Measurements from ENCODE around the gene ARID3C. TPM values are rescaled to one million over a fixed set of nuclear protein-coding genes. Genes with fewer than 3 reads are reported as not detected.

ARID3C gene
- total and polyA plus RNA-seq, 2 of the 8 experiments (the other 6 are each of a cell fraction or from before 2014, with no cell fraction given): 0.08 TPM; not detected in 1

DNA sequence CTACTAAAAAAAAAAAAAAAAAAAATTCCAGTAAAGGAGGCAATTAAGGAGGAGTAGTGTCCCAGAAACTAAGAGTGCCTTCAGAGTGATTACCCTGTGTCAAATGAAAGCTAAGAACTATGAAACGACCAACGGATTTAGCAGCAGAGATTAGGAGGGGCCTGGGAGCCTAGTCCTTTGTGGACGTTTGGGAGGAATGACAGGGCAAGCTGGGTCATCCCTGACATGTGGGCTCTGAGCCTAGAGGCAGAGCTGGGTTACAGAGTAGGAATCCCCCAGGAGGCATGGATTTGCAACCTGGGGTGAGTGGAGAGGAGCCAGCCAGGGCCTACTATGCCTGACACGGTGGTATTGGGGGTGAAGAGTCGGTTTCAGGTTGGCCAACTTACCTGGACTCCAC, 4.3 kb upstream of the ARID3C start:
- Histone ChIP-seq H4K5ac (ENCODE audit: insufficient read length, low read depth, low read length) (no peak overlapping the region), H3K23ac (ENCODE audit: insufficient read length) (no peak overlapping the region), H3K27me3 (replicated peaks in 1 of 4; ENCODE audit: control insufficient read depth in 3 of 4, extremely low read depth in 1 of 4, insufficient read depth in 3 of 4, low read length in 3 of 4) (peaks cover 21 to 38% (median 34%) of the 10 kb centered on the region in 4 experiments), H3K9ac (replicated peaks in 1 of 4; ENCODE audit: extremely low read depth in 1 of 4, low read depth in 3 of 4, low read length in 3 of 4) (no peak overlapping the region; a peak in 1 of 7 replicates), H3K18ac (ENCODE audit: extremely low read depth, low read length) (no peak overlapping the region), H2AK5ac (ENCODE audit: low read depth, low read length) (no peak overlapping the region), H4K8ac (ENCODE audit: extremely low read depth, insufficient read depth, low read length) (no peak overlapping the region), H3K56ac (replicated peaks; ENCODE audit: insufficient read length, low read depth, low read length) (no peak overlapping the region), H4K91ac (replicated peaks; ENCODE audit: insufficient read length, low read length) (no peak overlapping the region), H2BK20ac (ENCODE audit: low read length) (no peak overlapping the region), H3K9me3 (ENCODE audit: insufficient read depth in 2 of 2, low read depth in 1 of 2, low read length in 1 of 2) (no peaks in the 10 kb centered on the region), H3K36me3 (ENCODE audit: control insufficient read depth in 2 of 4, insufficient read depth in 4 of 4, low read length in 3 of 4) (peaks cover 0 to 6% (median 2%) of the 10 kb centered on the region in 4 experiments; a peak in 3 of 8 replicates), H2BK120ac (replicated peaks; ENCODE audit: low read depth, low read length) (no peak overlapping the region), H3K23me2 (ENCODE audit: low read depth, low read length) (peaks cover 18% of the 10 kb centered on the region), H3K79me1 (ENCODE audit: low read depth, low read length) (peaks cover 10% of the 10 kb centered on the region), H3K4ac (replicated peaks; ENCODE audit: insufficient read length, low read depth, low read length) (no peak overlapping the region), H3K79me2 (ENCODE audit: control insufficient read depth in 1 of 2, insufficient read depth in 2 of 2, low read length in 2 of 2) (peaks cover 0 to 11% of the 10 kb centered on the region in 2 experiments; a peak in 2 of 4 replicates), H2BK12ac (ENCODE audit: low read depth, low read length) (no peak overlapping the region; the same call in none of the 2 replicates), H2AFZ (ENCODE audit: low read length) (no peak overlapping the region), H3K4me2 (ENCODE audit: insufficient read depth in 1 of 2, low read depth in 2 of 2, low read length in 2 of 2) (no peak overlapping the region), H3K4me1 (replicated peaks in 1 of 4; ENCODE audit: control insufficient read depth in 3 of 4, insufficient read depth in 4 of 4, low read length in 3 of 4) (peaks cover 3 to 13% (median 9%) of the 10 kb centered on the region in 4 experiments), H2BK15ac (ENCODE audit: low read length) (no peak overlapping the region), H4K20me1 (replicated peaks in 1 of 2; ENCODE audit: control insufficient read depth in 1 of 2, insufficient read depth in 2 of 2, low read length in 2 of 2) (peaks cover 0 to 14% of the 10 kb centered on the region in 2 experiments), H3K4me3 (ENCODE audit: extremely low read depth in 1 of 4, insufficient read depth in 2 of 4, low read depth in 3 of 4, low read length in 4 of 4) (no peak overlapping the region), H2BK5ac (ENCODE audit: low read depth, low read length) (no peak overlapping the region), H3K27ac (ENCODE audit: low read depth, low read length) (no peak overlapping the region), H3K14ac (ENCODE audit: insufficient read length) (no peak overlapping the region)
- ChIA-PET CTCF (ENCODE audit: partially characterized antibody) (interaction anchor here (0.6 to 18.5 kb wide), 21 partner anchors 8 to 1212 kb away, joined by 3 to 401 read pairs (median 7); partner anchors contain the start of genes CCL27, DCTN3, GALT and IL11RA), POLR2A (ENCODE audit: partially characterized antibody) (interaction anchor here (2.3 to 11.3 kb wide), 2 partner anchors 19 to 21 kb away, joined by 17 to 127 read pairs; partner anchors contain the start of genes GALT, IL11RA and RPP25L)
- WGBS, 2 experiments (ENCODE audit: extremely low coverage in 1 of 2, insufficient coverage in 1 of 2, insufficient read length in 1 of 2, insufficient replicate concordance in 2 of 2, low coverage in 1 of 2, low lambda C conversion rate in 2 of 2, missing lambda C conversion rate in 1 of 2): 56% methylated on average over 5 of the region's 5 CpGs; no CpG with 5 or more reads in 1 of the 2 experiments
- FAIRE-seq (no peak), DNase-seq (ENCODE audit: low read depth in 1 of 2, low spot score in 2 of 2) (no peak)
- TF ChIP-seq RAD21 (IDR thresholded peaks at IDR 0.05 in 1 of 2, conservative IDR thresholded peaks at IDR 0.05 in 1 of 2; ENCODE audit: low read depth in 2 of 2, low read length in 2 of 2) (no peak), POLR2A (IDR thresholded peaks at IDR 0.05; ENCODE audit: control extremely low read depth in 1 of 2, low read depth in 2 of 2, low read length in 2 of 2) (no peak), CHD1 (IDR thresholded peaks at IDR 0.05; ENCODE audit: low read depth, low read length) (no peak), TEAD4 (IDR thresholded peaks at IDR 0.05; ENCODE audit: low read depth, low read length) (no peak), TAF1 (IDR thresholded peaks at IDR 0.05; ENCODE audit: low read depth, low read length) (no peak), ASH2L (IDR thresholded peaks at IDR 0.05; ENCODE audit: low read length) (no peak), SAP30 (IDR thresholded peaks at IDR 0.05; ENCODE audit: insufficient read depth, insufficient replicate concordance, low read length) (no peak), CREB1 (IDR thresholded peaks at IDR 0.05) (no peak), EGR1 (IDR thresholded peaks at IDR 0.05; ENCODE audit: borderline replicate concordance, low read depth, low read length) (no peak)
